T follicular helper cell (primary cell): ENCODE results near the gene FAM219A.
"Not testable (repeated sequence)": the region's sequence is repeated elsewhere in the genome, so short reads cannot be mapped to it uniquely, and the experiment has no call there.

Experiments used
- DNase-seq: peaks from one replicate; pipeline ENCODE4 v3.0.0-alpha.2; 2020; ENCODE audit warnings: low read depth

FAM219A gene

GRCh38 chr9:34376596-34377403, 81.6 kb downstream of the FAM219A start, which contains the start of gene MYORG:
TSS of gene MYORG (minus strand) at chr9:34376898. CDS start at chr9:34372943, 3,955 bp downstream.
- peak; percentile 91 for DNase-seq

DNA sequence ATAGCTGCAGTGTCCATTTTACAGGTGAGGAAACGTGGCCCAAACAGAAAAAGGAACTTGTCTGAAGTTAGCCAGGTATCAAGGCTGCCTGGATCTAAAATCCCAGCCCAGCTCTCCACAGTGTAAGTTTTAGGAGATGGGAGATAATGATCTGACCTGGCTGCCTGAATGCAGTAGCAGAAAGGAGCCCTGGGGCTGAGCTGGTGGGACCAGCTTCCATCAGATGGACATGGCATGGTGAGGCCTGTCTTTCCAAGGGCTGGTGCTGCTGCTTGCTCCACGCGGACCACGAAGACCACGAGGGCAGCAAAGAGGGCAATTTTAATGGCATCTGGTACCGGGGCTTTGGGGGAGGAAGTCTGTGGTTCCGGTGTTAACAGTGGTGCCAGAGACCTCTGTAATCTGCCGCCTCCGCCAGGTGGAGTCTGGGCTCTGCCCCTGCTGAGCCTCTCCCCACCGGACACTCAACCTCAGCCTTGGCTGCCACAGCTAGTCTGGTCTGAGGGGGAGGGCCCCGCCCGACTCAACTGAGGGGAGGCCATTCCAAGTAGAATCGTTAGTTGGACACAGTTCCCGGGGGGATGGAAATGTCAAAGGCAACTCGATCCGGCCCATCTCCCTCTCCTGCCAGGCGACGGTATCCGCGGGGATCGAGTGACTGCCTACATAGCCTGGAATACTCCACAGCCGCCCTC, 82.3 kb downstream of the FAM219A start:
- no peak for DNase-seq

GRCh38 chr9:34374905-34375552, 83.3 kb downstream of the FAM219A start:
- no peak for DNase-seq

- DNase-seq: no peak
Observed at GRCh38 chr9:34374339-34374738, 84.0 kb downstream of the FAM219A start.

DNA sequence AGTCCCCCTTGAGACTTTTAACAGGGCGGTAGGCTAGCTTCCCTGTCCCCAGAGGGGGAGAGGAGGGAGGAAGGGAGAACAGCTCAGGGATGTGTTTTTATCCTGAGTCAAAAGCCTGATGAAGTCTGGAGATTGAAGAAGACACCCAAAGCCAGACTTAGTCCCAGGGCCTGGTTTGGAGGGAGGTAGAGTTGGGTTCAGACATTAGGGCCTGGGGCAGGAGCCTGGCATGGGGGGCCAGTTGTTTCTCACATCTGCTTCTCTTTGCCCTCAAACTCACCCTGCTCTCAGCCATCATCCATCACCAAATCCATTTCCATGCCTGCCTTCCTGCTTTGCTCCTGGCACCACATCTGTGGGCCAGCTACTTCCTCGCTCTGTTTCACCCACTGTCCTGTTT, 84.6 kb downstream of the FAM219A start:
- DNase-seq: no peak

DNA sequence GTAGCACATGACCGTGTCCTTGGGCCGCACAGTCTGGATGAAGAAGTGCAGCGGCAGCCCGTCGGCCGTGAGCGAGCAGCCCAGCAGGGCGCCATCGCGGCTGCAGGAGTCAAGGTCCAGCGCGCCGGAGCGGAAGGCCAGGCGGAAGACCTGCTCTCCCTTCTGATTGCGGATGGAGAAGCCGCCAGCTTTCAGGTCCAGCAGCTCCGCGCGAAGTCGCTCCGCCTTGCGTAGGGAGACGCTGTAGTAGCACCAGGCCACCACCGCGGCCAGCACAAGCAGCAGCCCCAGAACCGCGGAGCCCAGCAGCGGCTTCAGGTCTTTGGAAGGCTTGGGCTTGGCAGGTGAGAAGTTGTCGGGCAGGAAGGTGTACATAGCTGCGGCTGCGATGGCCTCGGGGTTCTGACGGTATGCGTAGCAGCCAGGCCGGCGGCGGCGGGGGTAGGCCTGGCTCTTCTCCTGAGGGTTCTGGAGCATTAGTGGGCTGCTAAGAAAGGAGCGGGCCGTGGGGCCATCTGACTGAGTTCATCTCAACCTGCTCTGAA, 85.8 kb downstream of the FAM219A start:
- DNase-seq: no peak

- DNase-seq: no peak
Observed at GRCh38 chr9:34371886-34372466, 86.4 kb downstream of the FAM219A start.

GRCh38 chr9:34370970-34371880, 87.1 kb downstream of the FAM219A start:
- DNase-seq: no peak

DNA sequence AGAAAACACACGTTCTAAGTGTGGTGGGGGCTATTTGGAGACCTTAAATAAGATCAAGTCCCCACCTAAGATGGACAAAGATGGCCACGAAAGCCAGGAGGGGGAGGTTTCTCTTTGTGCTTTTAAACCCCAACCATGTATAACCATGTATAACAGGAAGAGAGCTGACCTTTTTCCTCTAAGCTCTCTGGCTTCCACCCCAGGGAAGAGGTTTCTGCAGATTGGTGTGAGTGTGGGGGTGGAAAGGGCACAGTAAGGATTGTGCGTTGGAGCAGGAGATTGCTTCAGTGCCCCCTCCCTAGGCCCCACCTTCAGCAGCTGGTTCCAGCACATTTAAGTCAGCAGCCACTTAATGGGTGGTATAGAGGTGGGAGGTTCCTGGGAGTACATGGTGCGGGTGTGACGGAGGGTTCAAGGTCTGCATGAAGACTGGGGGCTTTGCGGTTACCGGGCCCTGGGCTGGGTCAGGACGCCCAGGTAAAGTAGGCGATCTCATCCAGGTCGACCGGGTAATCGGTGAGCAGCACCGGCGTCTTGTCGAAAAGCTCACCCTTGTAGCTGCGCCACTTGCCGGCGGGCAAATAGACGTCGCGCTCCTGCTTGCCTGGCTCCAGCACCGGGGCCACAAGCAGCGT, 87.9 kb downstream of the FAM219A start:
- no peak for DNase-seq

GRCh38 chr9:34369636-34370035, 88.7 kb downstream of the FAM219A start:
- no peak for DNase-seq

DNA sequence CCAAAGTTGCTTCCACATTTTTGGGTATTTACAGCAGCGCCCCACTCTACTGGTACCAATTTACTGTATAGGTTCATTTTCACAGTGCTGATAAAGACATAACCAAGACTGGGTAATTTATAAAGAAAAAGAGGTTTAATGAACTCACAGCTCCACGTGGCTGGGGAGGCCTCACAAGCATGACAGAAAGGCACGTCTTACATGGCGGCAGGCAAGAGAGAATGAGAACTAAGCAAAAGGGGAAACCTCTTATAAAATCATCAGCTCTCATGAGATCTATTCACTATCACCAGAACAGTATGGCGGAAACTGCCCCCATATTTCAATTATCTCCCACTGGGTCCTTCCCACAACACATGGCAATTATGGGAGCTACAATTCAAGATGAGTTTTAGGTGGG, 89.6 kb downstream of the FAM219A start:
- DNase-seq: not testable (repeated sequence)

GRCh38 chr9:34367751-34368410, 90.5 kb downstream of the FAM219A start:
- DNase-seq: not testable (repeated sequence)

GRCh38 chr9:34366365-34366764, 92.0 kb downstream of the FAM219A start:
- no peak for DNase-seq

DNA sequence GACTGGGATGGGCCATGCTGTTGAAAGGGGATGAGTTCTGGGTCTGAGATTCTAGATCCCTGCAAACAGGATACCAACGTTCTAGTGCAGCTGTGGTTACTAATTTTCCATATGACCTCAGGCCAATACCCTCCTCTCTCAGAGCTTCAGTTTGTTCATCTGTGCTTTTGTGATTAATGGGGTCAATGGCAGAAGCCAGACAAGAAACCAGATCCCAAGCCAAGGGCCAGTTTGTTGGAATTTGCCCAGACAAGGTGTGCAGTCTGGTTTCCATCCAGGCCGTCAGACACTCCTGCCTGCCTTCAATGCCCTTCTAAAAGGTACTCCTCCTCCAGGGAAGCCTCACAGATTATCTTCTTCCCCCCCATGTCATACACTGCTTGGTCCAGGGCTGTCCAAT, 93.1 kb downstream of the FAM219A start:
- no peak for DNase-seq

DNA sequence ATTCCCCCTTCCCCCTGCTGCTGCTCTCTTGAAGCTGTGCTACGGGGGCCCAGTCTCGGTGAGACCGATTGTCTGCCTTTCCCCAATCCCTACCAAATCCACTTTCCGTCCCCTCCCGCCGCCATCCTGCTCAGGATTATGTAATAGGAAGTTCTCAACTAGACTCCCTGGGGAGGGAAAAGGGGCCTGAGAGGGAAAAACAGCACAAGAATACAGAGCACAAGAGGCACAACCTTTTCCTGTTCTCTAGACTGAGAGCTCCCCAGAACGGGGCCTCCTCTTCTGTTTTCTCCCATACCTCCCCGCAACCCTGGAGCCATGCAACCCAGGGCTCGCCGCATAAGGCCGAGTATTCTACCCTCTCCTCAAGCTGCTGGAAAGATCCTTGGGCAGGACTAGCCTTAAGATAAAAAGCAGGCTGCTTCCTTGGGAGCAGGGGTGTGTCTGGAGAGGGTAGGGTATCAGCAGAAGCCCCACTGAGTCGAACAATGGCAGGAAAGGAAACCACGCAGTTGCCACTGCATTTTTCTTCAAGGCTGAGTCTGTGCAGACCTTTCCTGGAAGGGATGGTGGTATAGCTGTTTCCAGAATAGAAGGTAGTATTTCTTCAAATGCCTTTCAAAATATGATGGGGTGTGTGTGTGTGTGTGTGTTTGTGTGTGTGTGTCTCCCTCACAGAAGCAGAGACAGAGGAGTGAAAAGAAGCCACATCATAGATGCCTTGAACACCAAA, 94.6 kb downstream of the FAM219A start:
- no peak for DNase-seq

DNA sequence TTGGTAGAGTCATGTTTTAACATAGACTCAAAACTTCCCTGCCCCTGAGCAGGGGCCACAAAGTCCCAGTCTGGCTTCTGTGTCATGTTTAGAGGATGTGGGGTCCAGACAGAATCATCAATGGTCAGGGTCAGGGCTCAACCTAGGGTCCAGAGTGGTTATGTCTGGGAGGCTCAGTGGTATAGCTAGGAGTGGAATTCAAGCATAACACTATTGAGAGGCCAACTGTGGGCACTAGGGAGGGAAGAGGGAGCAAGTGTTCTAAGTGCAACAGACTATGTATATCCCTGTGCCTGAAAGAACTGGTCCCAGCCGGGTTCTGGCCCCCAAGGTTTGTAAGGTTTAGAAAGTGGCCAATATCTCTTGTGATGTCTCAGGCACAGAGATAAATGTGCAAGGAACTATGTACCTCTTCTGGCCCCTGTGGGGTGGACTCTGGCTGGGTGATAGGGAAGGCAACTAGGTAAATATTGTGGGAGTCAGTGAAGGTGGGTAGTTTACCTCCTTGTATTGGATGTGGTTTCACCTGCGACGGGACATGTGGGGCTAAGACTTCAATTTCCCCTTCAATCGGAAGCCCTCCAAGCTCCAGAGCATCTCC, 95.7 kb downstream of the FAM219A start:
- no peak for DNase-seq

DNA sequence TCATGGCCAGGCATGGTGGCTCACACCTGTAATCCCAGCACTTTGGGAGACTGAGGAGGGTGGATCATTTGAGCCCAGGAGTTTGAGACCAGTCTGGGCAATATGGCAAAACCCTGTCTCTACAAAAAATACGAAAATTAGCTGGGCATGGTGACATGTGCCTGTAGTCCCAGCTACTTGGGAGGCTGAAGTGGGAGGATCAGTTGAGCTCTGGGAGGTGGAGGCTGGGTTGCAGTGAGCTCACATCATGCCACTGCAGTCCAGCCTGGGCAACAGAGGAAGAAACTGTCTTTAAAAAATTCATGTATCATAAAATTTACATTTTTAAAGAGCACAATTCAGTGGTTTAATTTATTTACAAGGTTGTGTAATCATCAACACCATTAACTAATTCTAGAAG, 105.4 kb downstream of the FAM219A start:
- DNase-seq: not testable (repeated sequence)

- not testable (repeated sequence) for DNase-seq
Observed at GRCh38 chr9:34352122-34352652, 106.2 kb downstream of the FAM219A start.

GRCh38 chr9:34349324-34349723, 109.0 kb downstream of the FAM219A start:
- DNase-seq: no peak
